ENCODE measurements around the gene SOX6.
A peak's percentile ranks its signal among the peaks of the same experiment; 100 is the strongest.

SOX6 gene

GRCh38 chr11:16317712-16318111, 38.6 kb downstream of the SOX6 start:
- no peak for DNase-seq (ENCODE audit: low spot score)

- DNase-seq (ENCODE audit: low spot score): no peak
Measured at GRCh38 chr11:16313846-16314245, 42.5 kb downstream of the SOX6 start.

GRCh38 chr11:16312233-16312765, 44.0 kb downstream of the SOX6 start:
- DNase-seq (ENCODE audit: low spot score): no peak

- DNase-seq (ENCODE audit: low spot score): no peak
Measured at GRCh38 chr11:16311831-16312230, 44.5 kb downstream of the SOX6 start.

- DNase-seq (ENCODE audit: low spot score): no peak
Measured at GRCh38 chr11:16310943-16311342, 45.4 kb downstream of the SOX6 start.

GRCh38 chr11:16309226-16309625, 47.1 kb downstream of the SOX6 start:
- no peak for DNase-seq (ENCODE audit: low spot score)

- DNase-seq (ENCODE audit: low spot score): no peak
Measured at GRCh38 chr11:16301462-16301861, 54.9 kb downstream of the SOX6 start.

- no peak for DNase-seq (ENCODE audit: low spot score)
Measured at GRCh38 chr11:16299884-16300782, 56.2 kb downstream of the SOX6 start.

GRCh38 chr11:16299390-16299789, 57.0 kb downstream of the SOX6 start:
- no peak for DNase-seq (ENCODE audit: low spot score)

- no peak for DNase-seq (ENCODE audit: low spot score)
Measured at GRCh38 chr11:16297332-16297731, 59.0 kb downstream of the SOX6 start.

- no peak for DNase-seq (ENCODE audit: low spot score)
Measured at GRCh38 chr11:16296273-16296672, 60.1 kb downstream of the SOX6 start.

GRCh38 chr11:16295592-16295991, 60.8 kb downstream of the SOX6 start:
- DNase-seq (ENCODE audit: low spot score): no peak

- DNase-seq (ENCODE audit: low spot score): no peak
Measured at GRCh38 chr11:16293204-16293681, 63.1 kb downstream of the SOX6 start.

- no peak for DNase-seq (ENCODE audit: low spot score)
Measured at GRCh38 chr11:16292167-16292859, 64.0 kb downstream of the SOX6 start.

- DNase-seq (ENCODE audit: low spot score): no peak
Measured at GRCh38 chr11:16291729-16292128, 64.6 kb downstream of the SOX6 start.

- no peak for DNase-seq (ENCODE audit: low spot score)
Measured at GRCh38 chr11:16289541-16289940, 66.8 kb downstream of the SOX6 start.

- no peak for DNase-seq (ENCODE audit: low spot score)
Measured at GRCh38 chr11:16287630-16288280, 68.6 kb downstream of the SOX6 start.

GRCh38 chr11:16286095-16286494, 70.3 kb downstream of the SOX6 start:
- no peak for DNase-seq (ENCODE audit: low spot score)

- peak; percentile 63 for DNase-seq (ENCODE audit: low spot score)
Measured at GRCh38 chr11:16280256-16280682, 76.1 kb downstream of the SOX6 start.

- DNase-seq (ENCODE audit: low spot score): no peak
Measured at GRCh38 chr11:16279524-16279923, 76.8 kb downstream of the SOX6 start.

- DNase-seq (ENCODE audit: low spot score): no peak
Measured at GRCh38 chr11:16278979-16279378, 77.4 kb downstream of the SOX6 start.

- DNase-seq (ENCODE audit: low spot score): no peak
Measured at GRCh38 chr11:16278273-16278672, 78.1 kb downstream of the SOX6 start.

Data from LoVo (cell line).